Kasumi-1 (cell line): ENCODE measurements around the gene HEATR5B.
"Not testable (repeated sequence)": the region's sequence is repeated elsewhere in the genome, so short reads cannot be mapped to it uniquely, and the experiment has no call there.

Source experiments
- DNase-seq, 2 experiments: peaks; one replicate each; lab custom pipeline; 2025; lab: John Stamatoyannopoulos, UW

Gene HEATR5B

GRCh38 chr2:36941867-36942266, 142.3 kb downstream of the HEATR5B start:
- DNase-seq, result no peak

DNA sequence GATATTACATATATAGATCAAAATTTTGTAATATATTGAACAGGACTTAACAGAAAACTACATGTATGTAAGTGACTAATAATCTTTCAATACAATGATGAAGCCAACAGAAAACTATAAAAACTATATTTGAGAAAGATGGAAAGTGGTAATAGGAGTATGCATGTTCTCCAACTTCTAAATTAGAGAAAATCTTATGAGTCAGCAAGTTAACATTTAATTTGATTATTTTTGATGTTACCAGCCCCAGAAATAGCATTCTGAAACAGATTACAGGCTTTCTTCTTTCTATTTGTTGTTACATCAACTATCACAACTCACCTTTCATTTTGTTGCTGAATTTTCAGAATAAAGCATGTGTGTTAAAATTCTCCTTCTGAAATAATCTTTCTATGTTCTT, 147.6 kb downstream of the HEATR5B start:
- DNase-seq, result not testable (repeated sequence)

DNA sequence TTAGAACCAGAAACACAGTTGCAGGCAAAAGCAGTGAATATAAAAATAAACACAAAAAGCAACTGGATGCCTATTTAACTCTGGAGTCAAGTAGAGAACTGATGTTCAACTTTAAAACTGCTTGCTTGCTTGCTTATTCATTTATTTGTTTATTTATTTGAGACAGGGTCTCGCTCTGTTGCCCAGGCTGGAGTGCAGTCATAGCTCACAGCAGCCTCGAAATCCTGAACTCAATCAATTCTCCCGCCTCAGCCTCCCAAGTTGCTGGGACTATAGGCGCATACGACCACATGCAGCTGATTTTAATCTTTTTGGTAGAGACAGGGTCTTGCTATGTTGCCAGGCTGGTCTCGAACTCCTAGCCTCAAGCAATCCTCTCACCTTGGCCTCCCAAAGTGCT, 152.5 kb downstream of the HEATR5B start:
- not testable (repeated sequence) for DNase-seq
